Type B pancreatic cell (in vitro differentiated cells): ENCODE results near the gene MYL1. TPM values are rescaled to one million over a fixed set of nuclear protein-coding genes. Genes with fewer than 3 reads are reported as not detected.

Source experiments
- DNase-seq: peaks from one replicate; pipeline ENCODE4 v3.0.0; 2021; ENCODE audit warnings: mixed read lengths; ENCODE audit not compliant: unreplicated experiment; ENCODE audit errors: extremely low spot score
- H3K27ac Mint-ChIP-seq: 2 replicates; pipeline ENCODE4 v1.8.0; 2021; ENCODE audit warnings: mild to moderate bottlenecking, mixed read lengths
- H3K27me3 Mint-ChIP-seq: 2 replicates; pipeline ENCODE4 v1.8.0; 2021; ENCODE audit warnings: mixed read lengths
- H3K36me3 Mint-ChIP-seq: 2 replicates; pipeline ENCODE4 v1.8.0; 2021; ENCODE audit warnings: mixed read lengths
- H3K4me1 Mint-ChIP-seq: one replicate; pipeline ENCODE4 v1.8.0; 2021; ENCODE audit warnings: mixed read lengths; ENCODE audit not compliant: unreplicated experiment
- H3K4me3 Mint-ChIP-seq: 2 replicates; pipeline ENCODE4 v1.8.0; 2021; ENCODE audit warnings: mild to moderate bottlenecking, mixed read lengths
- H3K9me3 Mint-ChIP-seq: 2 replicates; pipeline ENCODE4 v1.8.0; 2021; ENCODE audit warnings: mixed read lengths
- CTCF ChIP-seq: fragments of 200-600 bp; sonication (generic); conservative IDR thresholded peaks from 2 replicates; pipeline ENCODE4 v1.5.0; 2021; ENCODE audit warnings: antibody characterized with exemption, mild to moderate bottlenecking
- long read RNA-seq: library from polyadenylated mRNA; unstranded; transcript quantifications from one replicate; pipeline ENCODE4 v2.0.0, GENCODE V29; 2020
- total RNA-seq: library from RNA; stranded (reverse); gene quantifications from 2 replicates; pipeline ENCODE4 v1.2.1, GENCODE V29; 2021; ENCODE audit warnings: low replicate concordance

MYL1 gene
- total RNA-seq, result 4.9 TPM in 1 of 2 replicates, not detected in the other
- long read RNA-seq, result 0 reads

- Mint-ChIP-seq H3K9me3 (no peaks in the 10 kb centered on the region), H3K4me3 (no peak within 1 kb of the TSS), H3K27ac (no peak within 1 kb of the TSS), H3K27me3 (no peaks in the 10 kb centered on the region), H3K36me3 (no peaks in the 10 kb centered on the region), H3K4me1 (no peaks in the 10 kb centered on the region)
- TF ChIP-seq CTCF, result no peak
- no peak for DNase-seq
These were observed at the start of gene MYL1 for GRCh38 chr2:210315015-210315788. MYL1 (minus strand) TSS chr2:210315174; CDS start chr2:210315042, 132 bp downstream.

- H3K27me3 Mint-ChIP-seq, result no peaks in the 10 kb centered on the region
- H3K4me3 Mint-ChIP-seq, result no peak overlapping the region
- DNase-seq, result no peak
- H3K27ac Mint-ChIP-seq, result no peak overlapping the region
- no peaks in the 10 kb centered on the region for H3K4me1 Mint-ChIP-seq
- H3K9me3 Mint-ChIP-seq, result peaks cover 3% of the 10 kb centered on the region
- H3K36me3 Mint-ChIP-seq, result no peaks in the 10 kb centered on the region
- TF ChIP-seq CTCF, result no peak
These were observed 48.9 kb upstream of the MYL1 start for GRCh38 chr2:210363876-210364275.

- Mint-ChIP-seq H3K27ac (no peak overlapping the region), H3K36me3 (no peaks in the 10 kb centered on the region), H3K27me3 (no peaks in the 10 kb centered on the region), H3K4me3 (no peak overlapping the region), H3K4me1 (no peaks in the 10 kb centered on the region), H3K9me3 (peaks cover 3% of the 10 kb centered on the region)
- TF ChIP-seq CTCF, result peak; percentile 31
- DNase-seq, result no peak
These were observed 48.3 kb upstream of the MYL1 start for GRCh38 chr2:210363261-210363660.

- Mint-ChIP-seq H3K9me3 (peaks cover 3% of the 10 kb centered on the region), H3K27ac (no peak overlapping the region), H3K27me3 (no peaks in the 10 kb centered on the region), H3K4me1 (no peaks in the 10 kb centered on the region), H3K36me3 (no peaks in the 10 kb centered on the region), H3K4me3 (no peak overlapping the region)
- no peak for TF ChIP-seq CTCF
- DNase-seq, result no peak
These were observed 45.4 kb upstream of the MYL1 start for GRCh38 chr2:210360412-210360811.

GRCh38 chr2:210356944-210357343 is 42.0 kb upstream of the MYL1 start:
- no peak for TF ChIP-seq CTCF
- Mint-ChIP-seq H3K9me3 (no peaks in the 10 kb centered on the region), H3K4me1 (no peaks in the 10 kb centered on the region), H3K27me3 (no peaks in the 10 kb centered on the region), H3K36me3 (no peaks in the 10 kb centered on the region), H3K27ac (no peak overlapping the region), H3K4me3 (no peak overlapping the region)
- no peak for DNase-seq
